22Rv1 (cell line): ENCODE data around the gene EXOSC5.

ENCODE experiments used
- H3K27ac ChIP-seq: fragments of 450-650 bp; 2 replicates; pipeline ENCODE4 v1.5.1; 2017
- ZFX ChIP-seq: fragments of 450-650 bp; IDR thresholded peaks from 2 replicates; pipeline ENCODE4 v1.6.1; 2017; ENCODE audit warnings: antibody characterized with exemption, borderline replicate concordance
- TF ChIP-seq, protein P1 (sequence below): fragments of 450-650 bp; IDR thresholded peaks from 2 replicates; pipeline ENCODE4 v1.5.1; 2017; ENCODE audit warnings: mild to moderate bottlenecking

EXOSC5 gene

DNA sequence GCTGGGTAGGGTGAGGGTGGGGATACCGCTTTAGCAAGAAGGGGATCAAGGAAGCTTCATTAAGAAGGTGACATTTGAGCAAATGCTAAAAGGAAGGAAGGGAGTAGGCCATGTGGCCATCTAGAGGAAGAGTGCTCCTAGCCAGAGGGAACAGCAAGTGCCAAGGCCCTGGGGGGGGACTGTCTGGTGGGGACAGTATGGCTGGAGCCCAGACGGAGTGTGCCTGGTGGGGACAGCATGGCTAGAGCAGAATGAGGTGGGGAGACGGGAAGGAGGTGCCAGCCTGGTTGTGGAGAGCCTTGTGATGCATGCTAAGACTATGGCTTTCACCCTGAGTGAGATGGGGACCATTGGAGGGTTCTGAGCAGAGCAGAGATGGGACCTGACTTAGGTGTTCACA, 41.4 kb downstream of the EXOSC5 start:
- no peak for TF ChIP-seq ZFX
- TF ChIP-seq, protein P1, sequence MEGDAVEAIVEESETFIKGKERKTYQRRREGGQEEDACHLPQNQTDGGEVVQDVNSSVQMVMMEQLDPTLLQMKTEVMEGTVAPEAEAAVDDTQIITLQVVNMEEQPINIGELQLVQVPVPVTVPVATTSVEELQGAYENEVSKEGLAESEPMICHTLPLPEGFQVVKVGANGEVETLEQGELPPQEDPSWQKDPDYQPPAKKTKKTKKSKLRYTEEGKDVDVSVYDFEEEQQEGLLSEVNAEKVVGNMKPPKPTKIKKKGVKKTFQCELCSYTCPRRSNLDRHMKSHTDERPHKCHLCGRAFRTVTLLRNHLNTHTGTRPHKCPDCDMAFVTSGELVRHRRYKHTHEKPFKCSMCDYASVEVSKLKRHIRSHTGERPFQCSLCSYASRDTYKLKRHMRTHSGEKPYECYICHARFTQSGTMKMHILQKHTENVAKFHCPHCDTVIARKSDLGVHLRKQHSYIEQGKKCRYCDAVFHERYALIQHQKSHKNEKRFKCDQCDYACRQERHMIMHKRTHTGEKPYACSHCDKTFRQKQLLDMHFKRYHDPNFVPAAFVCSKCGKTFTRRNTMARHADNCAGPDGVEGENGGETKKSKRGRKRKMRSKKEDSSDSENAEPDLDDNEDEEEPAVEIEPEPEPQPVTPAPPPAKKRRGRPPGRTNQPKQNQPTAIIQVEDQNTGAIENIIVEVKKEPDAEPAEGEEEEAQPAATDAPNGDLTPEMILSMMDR = no peak
- no peak overlapping the region for H3K27ac ChIP-seq

DNA sequence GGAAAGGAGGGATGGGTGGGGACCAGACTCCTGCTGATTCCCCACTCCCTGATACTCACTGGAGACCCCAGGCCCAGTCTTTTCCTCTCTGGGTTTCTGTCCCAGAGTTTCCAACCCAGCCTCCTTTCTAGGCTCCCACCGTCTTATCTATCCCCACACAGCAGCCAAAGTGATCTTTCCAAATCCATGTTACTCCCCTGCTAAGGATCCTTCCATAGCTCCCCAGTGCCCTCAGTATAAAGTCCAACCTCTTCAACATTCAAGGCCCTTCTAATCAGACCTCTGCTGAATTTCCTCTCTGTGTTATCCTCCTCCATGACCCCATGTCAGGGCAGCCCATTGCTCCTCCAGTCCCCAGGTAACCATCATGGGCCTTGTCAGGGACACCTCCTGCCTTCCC, 42.1 kb downstream of the EXOSC5 start:
- TF ChIP-seq, protein P1 = no peak
- no peak for TF ChIP-seq ZFX
- no peak overlapping the region for H3K27ac ChIP-seq

DNA sequence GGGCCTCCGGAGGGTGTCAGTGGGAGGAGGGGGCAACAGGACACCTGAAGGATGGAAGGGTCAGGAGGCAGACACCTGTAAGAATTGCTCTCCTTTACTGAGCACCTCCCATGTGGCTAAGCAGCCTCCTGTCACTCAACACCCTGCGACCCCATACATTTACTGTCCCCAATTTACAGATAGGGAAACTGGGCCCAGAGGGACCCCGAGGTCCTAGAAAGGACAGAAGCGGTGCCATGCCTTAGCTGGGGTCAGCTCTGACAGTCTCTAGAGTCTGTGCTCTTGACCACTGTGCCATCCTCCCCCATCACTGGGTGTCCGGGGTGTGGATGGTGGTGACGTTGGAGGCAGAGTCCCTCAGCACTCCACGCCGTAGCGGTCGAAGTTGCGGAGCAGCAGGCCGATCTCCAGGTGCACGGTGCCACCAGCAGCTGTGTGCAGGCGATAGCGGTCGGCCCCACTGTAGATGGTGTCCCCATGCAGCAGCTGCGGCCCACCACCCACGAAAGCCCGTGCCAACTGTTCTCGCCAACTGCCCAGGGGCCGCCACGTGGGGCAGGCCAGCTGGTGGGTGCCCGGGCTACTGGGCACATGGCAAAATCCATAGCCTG, 42.7 kb downstream of the EXOSC5 start:
- no peak overlapping the region for H3K27ac ChIP-seq
- TF ChIP-seq, protein P1 = no peak
- no peak for TF ChIP-seq ZFX

DNA sequence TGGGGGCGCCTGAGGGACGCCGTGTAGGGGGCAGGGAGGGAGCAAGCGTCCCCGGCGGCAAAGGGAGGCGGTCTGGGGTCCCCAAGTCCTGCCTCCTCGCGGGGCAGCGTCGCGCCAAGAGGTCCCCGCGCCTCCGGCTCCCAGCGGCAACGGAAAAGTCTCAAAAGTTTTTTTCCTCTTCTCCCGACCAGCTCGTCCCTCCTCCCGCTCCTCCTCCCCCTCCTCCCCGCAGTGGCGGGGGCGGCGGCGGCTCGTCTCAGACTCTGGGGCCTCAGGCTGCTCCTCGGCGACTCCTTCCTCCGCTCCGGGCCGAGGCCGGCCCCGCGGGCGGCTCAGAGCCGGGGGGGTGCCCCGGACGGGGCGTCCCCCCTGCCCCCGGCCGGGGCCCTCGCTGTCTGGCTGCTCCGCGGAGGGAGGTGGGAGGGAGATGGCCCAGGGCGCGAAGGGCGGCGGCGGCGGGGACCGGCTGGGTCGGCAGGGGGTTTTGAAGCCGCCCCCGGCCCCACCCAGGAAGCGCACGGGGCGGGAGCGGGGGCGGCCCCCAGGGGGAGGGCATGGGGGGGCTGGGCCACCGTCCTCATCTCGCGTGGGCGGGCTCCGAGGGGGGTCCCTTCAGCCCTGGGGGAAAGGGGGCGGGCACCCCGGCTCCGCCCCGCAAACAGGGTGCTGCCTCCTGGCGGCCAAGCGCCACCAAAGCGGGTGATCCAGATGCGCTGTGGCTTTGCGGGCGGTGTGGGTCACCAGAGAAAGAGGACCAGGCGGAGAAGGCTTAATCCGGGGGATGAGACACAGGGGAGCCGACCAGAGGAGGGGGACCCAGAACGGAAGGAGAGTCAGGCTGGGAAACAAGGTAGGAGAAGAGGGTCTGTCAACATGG, 43.5 kb downstream of the EXOSC5 start, which contains the start of gene TGFB1:
Gene TGFB1, minus strand, starts transcription at position 457 of the 877 bp plus-strand sequence. CDS start 878 bp downstream, outside the sequence.
- H3K27ac ChIP-seq = 0 out of 2 replicates have a peak within 1 kb of the TSS, but pooled peaks have one; percentile 12
- TF ChIP-seq, protein P1 = peak; percentile 69
- no peak for TF ChIP-seq ZFX

DNA sequence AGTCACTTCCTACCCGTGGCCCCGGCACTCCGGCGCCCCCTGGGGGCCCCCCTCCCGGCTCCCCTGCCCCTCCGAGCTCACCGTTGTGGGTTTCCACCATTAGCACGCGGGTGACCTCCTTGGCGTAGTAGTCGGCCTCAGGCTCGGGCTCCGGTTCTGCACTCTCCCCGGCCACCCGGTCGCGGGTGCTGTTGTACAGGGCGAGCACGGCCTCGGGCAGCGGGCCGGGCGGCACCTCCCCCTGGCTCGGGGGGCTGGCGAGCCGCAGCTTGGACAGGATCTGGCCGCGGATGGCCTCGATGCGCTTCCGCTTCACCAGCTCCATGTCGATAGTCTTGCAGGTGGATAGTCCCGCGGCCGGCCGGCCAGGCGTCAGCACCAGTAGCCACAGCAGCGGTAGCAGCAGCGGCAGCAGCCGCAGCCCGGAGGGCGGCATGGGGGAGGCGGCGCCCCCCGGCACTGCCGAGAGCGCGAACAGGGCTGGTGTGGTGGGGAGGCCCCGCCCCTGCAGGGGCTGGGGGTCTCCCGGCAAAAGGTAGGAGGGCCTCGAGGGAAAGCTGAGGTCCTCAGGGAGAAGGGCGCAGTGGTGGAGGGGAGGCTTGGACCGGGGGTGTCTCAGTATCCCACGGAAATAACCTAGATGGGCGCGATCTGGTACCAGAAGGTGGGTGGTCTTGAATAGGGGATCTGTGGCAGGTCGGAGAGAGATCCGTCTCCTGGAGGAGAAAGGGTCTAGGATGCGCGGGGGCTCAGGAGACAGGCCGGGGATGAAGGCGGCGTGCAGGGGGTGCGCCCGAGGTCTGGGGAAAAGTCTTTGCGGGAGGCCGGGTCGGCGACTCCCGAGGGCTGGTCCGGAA, 44.3 kb downstream of the EXOSC5 start:
- no peak for TF ChIP-seq ZFX
- TF ChIP-seq, protein P1 = peak; percentile 49
- 0 out of 2 replicates have a peak overlapping the region, but pooled peaks have one; percentile 12 for H3K27ac ChIP-seq

DNA sequence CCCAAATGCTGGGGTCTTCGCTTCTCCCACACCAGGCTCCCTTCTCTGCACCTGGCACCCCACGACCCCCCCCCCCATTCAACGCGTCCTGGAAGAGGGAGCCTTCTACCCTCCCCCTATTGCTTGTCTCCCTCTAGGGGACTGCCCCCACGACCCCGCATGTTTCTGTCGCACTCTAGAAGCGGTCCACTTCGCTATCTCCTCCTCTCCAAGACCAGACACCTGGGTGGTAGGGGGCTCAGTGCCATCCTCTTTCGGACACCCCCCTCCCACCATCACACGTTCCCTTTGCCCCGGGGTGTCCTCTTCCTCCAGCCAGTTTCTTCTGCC, 44.9 kb downstream of the EXOSC5 start:
- TF ChIP-seq, protein P1 = no peak
- no peak for TF ChIP-seq ZFX
- no peak overlapping the region for H3K27ac ChIP-seq
